ENCODE measurements around the gene LPAR1. TPM values are rescaled to one million over a fixed set of nuclear protein-coding genes. Genes with fewer than 3 reads are reported as not detected.
A peak's percentile ranks its signal among the peaks of the same experiment; 100 is the strongest.

Gene LPAR1
- total RNA-seq, 1 donor from 2014 or later = 5.6 TPM

DNA sequence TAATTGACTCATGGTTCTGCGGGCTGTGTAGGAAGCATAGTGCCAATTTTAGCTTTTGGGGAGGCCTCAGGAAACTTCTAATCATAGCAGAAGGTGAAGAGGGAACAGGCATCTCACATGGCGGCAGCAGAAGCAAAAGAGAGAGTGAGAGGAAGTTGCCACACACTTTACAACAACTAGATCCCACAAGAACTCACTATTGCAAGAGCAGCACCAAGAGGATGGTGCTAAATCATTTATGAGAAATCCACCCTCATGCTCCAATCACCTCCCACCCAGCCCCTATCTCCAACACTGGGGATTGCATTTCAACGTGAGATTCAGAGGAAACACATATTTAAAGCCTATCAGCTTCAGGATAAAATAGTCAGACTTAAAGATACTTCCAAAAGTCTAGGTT, 36.1 kb upstream of the LPAR1 start:
- peaks cover 9% of the 10 kb centered on the region for H3K4me1 Mint-ChIP-seq (ENCODE audit: unreplicated experiment)
- no peak overlapping the region for H3K4me3 Mint-ChIP-seq (ENCODE audit: unreplicated experiment)
- TF ChIP-seq CTCF (IDR thresholded peaks at IDR 0.05; ENCODE audit: unreplicated experiment) = peak; percentile 21
- H3K36me3 Mint-ChIP-seq (ENCODE audit: low read depth, unreplicated experiment) = no peaks in the 10 kb centered on the region
- no peaks in the 10 kb centered on the region for H3K9me3 Mint-ChIP-seq (ENCODE audit: unreplicated experiment)
- no peak for DNase-seq (ENCODE audit: low spot score)
- no peaks in the 10 kb centered on the region for H3K27me3 Mint-ChIP-seq (ENCODE audit: unreplicated experiment)
- no peak overlapping the region for H3K27ac Mint-ChIP-seq (ENCODE audit: unreplicated experiment)

DNA sequence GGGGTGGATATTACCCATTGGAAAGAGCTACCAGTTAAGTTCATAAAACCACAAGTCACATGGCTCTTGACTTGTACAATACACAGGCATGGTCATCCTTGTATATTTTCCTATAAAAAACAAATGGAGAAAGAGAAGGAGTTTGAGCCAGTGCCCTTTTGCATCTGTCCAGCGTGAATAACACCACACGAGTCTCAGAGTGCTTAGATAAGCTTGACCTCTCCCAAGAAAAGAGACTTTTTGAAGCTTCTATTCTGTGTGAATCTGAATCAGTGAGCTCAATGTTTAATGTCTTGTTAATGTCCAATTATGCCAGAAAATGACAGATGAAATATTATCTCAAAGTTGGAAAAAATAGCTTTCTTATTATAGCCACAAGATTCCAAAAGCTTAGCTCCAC, 30.9 kb upstream of the LPAR1 start:
- DNase-seq (ENCODE audit: low spot score) = no peak
- no peak overlapping the region for H3K4me3 Mint-ChIP-seq (ENCODE audit: unreplicated experiment)
- H3K27ac Mint-ChIP-seq (ENCODE audit: unreplicated experiment) = no peak overlapping the region
- H3K4me1 Mint-ChIP-seq (ENCODE audit: unreplicated experiment) = peaks cover 9% of the 10 kb centered on the region
- H3K36me3 Mint-ChIP-seq (ENCODE audit: low read depth, unreplicated experiment) = no peaks in the 10 kb centered on the region
- no peaks in the 10 kb centered on the region for H3K9me3 Mint-ChIP-seq (ENCODE audit: unreplicated experiment)
- TF ChIP-seq CTCF (IDR thresholded peaks at IDR 0.05; ENCODE audit: unreplicated experiment) = no peak
- H3K27me3 Mint-ChIP-seq (ENCODE audit: unreplicated experiment) = no peaks in the 10 kb centered on the region

- H3K4me3 Mint-ChIP-seq (ENCODE audit: unreplicated experiment) = no peak overlapping the region
- no peaks in the 10 kb centered on the region for H3K36me3 Mint-ChIP-seq (ENCODE audit: low read depth, unreplicated experiment)
- H3K9me3 Mint-ChIP-seq (ENCODE audit: unreplicated experiment) = no peaks in the 10 kb centered on the region
- peaks cover 9% of the 10 kb centered on the region for H3K4me1 Mint-ChIP-seq (ENCODE audit: unreplicated experiment)
- no peak for DNase-seq (ENCODE audit: low spot score)
- H3K27me3 Mint-ChIP-seq (ENCODE audit: unreplicated experiment) = no peaks in the 10 kb centered on the region
- TF ChIP-seq CTCF (IDR thresholded peaks at IDR 0.05; ENCODE audit: unreplicated experiment) = no peak
- H3K27ac Mint-ChIP-seq (ENCODE audit: unreplicated experiment) = no peak overlapping the region
Measured at GRCh38 chr9:111068771-111069170, 30.5 kb upstream of the LPAR1 start.

GRCh38 chr9:111068383-111068730, 30.1 kb upstream of the LPAR1 start:
- H3K9me3 Mint-ChIP-seq (ENCODE audit: unreplicated experiment) = no peaks in the 10 kb centered on the region
- H3K4me3 Mint-ChIP-seq (ENCODE audit: unreplicated experiment) = no peak overlapping the region
- no peaks in the 10 kb centered on the region for H3K27me3 Mint-ChIP-seq (ENCODE audit: unreplicated experiment)
- H3K4me1 Mint-ChIP-seq (ENCODE audit: unreplicated experiment) = peaks cover 12% of the 10 kb centered on the region
- H3K27ac Mint-ChIP-seq (ENCODE audit: unreplicated experiment) = no peak overlapping the region
- no peak for DNase-seq (ENCODE audit: low spot score)
- no peaks in the 10 kb centered on the region for H3K36me3 Mint-ChIP-seq (ENCODE audit: low read depth, unreplicated experiment)
- TF ChIP-seq CTCF (IDR thresholded peaks at IDR 0.05; ENCODE audit: unreplicated experiment) = no peak

DNA sequence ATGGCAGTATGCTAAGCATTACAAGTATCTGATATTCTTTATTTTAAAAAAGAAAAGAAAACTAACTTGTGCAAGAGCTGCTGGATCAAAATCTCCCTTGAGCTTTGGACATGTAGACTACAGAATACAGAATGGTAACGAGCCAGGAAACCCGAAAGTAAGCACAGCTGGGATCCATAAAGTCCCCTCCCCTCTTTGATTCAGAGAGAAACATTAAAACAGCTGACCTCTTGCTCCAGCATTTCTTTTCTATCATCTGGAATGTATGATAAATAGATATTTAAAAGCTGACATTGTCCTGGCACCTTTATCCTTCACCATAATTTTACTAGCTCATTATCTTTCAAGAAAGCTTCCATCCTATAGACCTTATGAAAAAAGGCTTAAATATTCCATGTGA, 28.2 kb upstream of the LPAR1 start:
- H3K4me1 Mint-ChIP-seq (ENCODE audit: unreplicated experiment) = peaks cover 16% of the 10 kb centered on the region
- peaks cover 3% of the 10 kb centered on the region for H3K27me3 Mint-ChIP-seq (ENCODE audit: unreplicated experiment)
- TF ChIP-seq CTCF (IDR thresholded peaks at IDR 0.05; ENCODE audit: unreplicated experiment) = no peak
- DNase-seq (ENCODE audit: low spot score) = no peak
- H3K27ac Mint-ChIP-seq (ENCODE audit: unreplicated experiment) = no peak overlapping the region
- H3K4me3 Mint-ChIP-seq (ENCODE audit: unreplicated experiment) = no peak overlapping the region
- H3K9me3 Mint-ChIP-seq (ENCODE audit: unreplicated experiment) = no peaks in the 10 kb centered on the region
- H3K36me3 Mint-ChIP-seq (ENCODE audit: low read depth, unreplicated experiment) = no peaks in the 10 kb centered on the region
